Parathyroid adenoma (tissue), 2 donors: Measurements from ENCODE around the gene KREMEN1.

Experiments used
- H2AFZ ChIP-seq: fragments of 300-600 bp; sonication (generic); one replicate; pipeline ENCODE4 v1.7.0; 2017; ENCODE audit warnings: antibody characterized with exemption, mild to moderate bottlenecking
- H3K27ac ChIP-seq: fragments of 300-600 bp; sonication (generic); one replicate; pipeline ENCODE4 v1.7.0; 2017
- H3K27me3 ChIP-seq: fragments of 300-600 bp; sonication (generic); one replicate; pipeline ENCODE4 v1.7.0; 2017; ENCODE audit warnings: low read length; ENCODE audit not compliant: control insufficient read depth, insufficient read depth
- H3K36me3 ChIP-seq: fragments of 300-600 bp; sonication (generic); one replicate; pipeline ENCODE4 v1.7.0; 2017; ENCODE audit warnings: low read length; ENCODE audit not compliant: control insufficient read depth, insufficient read depth
- H3K4me1 ChIP-seq: fragments of 300-600 bp; sonication (generic); one replicate; pipeline ENCODE4 v1.7.0; 2017; ENCODE audit warnings: control low read depth
- H3K4me2 ChIP-seq: fragments of 300-600 bp; sonication (generic); one replicate; pipeline ENCODE4 v1.7.0; 2017; ENCODE audit warnings: low read length
- H3K4me3 ChIP-seq: fragments of 300-600 bp; sonication (generic); one replicate; pipeline ENCODE4 v1.7.0; 2017; ENCODE audit warnings: low read depth, low read length
- H3K79me2 ChIP-seq: fragments of 300-600 bp; sonication (generic); one replicate; pipeline ENCODE4 v1.7.0; 2017; ENCODE audit warnings: control low read depth
- H3K9ac ChIP-seq: fragments of 300-600 bp; sonication (generic); one replicate; pipeline ENCODE4 v1.7.0; 2017; ENCODE audit warnings: mild to moderate bottlenecking
- H3K9me3 ChIP-seq: fragments of 300-600 bp; sonication (generic); one replicate; pipeline ENCODE4 v1.7.0; 2017; ENCODE audit warnings: low read length; ENCODE audit not compliant: control insufficient read depth
- TF ChIP-seq, protein P1 (sequence below): fragments of 300-600 bp; sonication (generic); IDR thresholded peaks from one replicate; pipeline ENCODE4 v1.7.0; 2017; ENCODE audit warnings: antibody characterized with exemption, mild to moderate bottlenecking
- donor health status: primary hyperparathyroidism.

Gene KREMEN1

DNA sequence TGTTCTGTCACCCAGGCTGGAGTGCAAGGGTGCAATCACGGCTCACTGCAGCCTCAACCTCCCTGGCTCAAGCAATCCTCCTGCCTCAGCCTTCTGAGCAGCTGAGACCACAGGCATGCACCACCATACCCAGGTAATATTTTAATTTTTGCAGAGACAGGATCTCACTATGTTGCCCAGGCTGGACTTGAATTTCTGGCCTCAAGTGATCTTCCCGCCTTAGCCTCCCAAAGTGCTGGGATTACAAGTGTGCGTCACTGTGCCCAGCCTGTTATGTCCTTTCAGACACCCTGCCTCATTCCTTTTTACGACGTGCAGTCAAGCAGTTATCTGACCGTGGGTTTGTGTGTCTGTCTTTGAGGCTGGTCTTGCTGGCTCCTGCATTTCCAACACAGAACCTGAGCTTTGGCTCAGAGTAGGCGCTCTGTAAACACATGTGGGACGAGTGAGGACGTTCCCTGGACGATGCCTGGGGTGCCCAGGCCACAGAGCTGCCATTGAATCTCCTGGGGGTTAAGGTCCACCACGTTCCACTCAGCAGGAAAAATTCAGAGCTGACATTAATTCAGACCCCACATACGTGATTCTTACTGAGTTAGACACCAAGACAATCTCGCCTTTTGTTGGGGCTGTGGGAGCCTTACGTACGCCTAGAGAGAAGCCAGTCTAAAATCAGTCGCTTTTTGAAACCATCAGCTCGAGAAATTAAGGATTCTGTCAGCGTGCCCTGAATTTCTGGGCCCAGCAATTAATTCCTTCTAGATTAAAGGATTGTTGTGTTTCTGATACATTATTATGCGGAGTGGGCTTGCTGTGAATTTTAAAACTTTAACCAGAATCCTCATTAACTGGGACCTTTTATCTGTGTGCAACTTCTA is 111.4 kb downstream of the KREMEN1 start:
- Histone ChIP-seq H3K79me2 (no peaks in the 10 kb centered on the region), H3K9me3 (no peaks in the 10 kb centered on the region), H3K4me3 (no peak overlapping the region), H3K36me3 (no peaks in the 10 kb centered on the region), H3K4me1 (no peaks in the 10 kb centered on the region), H3K4me2 (no peak overlapping the region), H2AFZ (no peak overlapping the region), H3K27ac (no peak overlapping the region), H3K9ac (no peak overlapping the region), H3K27me3 (no peaks in the 10 kb centered on the region)
- TF ChIP-seq, protein P1, sequence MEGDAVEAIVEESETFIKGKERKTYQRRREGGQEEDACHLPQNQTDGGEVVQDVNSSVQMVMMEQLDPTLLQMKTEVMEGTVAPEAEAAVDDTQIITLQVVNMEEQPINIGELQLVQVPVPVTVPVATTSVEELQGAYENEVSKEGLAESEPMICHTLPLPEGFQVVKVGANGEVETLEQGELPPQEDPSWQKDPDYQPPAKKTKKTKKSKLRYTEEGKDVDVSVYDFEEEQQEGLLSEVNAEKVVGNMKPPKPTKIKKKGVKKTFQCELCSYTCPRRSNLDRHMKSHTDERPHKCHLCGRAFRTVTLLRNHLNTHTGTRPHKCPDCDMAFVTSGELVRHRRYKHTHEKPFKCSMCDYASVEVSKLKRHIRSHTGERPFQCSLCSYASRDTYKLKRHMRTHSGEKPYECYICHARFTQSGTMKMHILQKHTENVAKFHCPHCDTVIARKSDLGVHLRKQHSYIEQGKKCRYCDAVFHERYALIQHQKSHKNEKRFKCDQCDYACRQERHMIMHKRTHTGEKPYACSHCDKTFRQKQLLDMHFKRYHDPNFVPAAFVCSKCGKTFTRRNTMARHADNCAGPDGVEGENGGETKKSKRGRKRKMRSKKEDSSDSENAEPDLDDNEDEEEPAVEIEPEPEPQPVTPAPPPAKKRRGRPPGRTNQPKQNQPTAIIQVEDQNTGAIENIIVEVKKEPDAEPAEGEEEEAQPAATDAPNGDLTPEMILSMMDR, result no peak

DNA sequence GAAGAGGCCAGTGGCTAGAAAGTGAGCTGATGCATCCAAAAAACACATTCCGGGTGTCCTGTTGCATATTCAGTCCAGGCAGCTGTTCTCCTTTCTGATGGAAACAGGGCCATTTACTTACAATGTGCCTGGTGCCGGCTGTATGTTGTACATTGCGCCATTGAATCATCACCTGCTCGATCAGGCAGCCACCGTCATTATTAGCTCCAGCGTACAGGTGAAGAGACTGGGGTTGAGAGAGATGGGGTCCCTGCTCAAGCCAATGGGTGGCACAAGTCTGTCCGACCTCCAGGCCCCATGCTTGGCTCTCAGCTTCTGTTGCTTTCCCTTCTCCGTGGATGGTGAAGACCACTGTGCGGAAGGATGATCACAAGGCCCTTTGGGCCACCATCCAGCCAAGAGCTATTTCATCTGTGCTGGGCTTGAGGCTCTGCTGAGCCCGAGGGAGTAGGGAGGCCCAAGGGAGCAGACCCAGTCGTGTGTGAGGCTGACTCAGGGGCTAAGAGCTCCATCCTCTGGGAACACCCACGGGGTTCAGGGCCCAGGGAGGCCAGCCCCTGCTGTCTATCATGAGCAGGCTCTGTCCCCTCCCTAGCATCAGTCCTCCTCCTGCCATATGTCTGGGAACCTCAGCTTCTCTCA is 112.1 kb downstream of the KREMEN1 start:
- Histone ChIP-seq H3K9ac (no peak overlapping the region), H3K36me3 (no peaks in the 10 kb centered on the region), H2AFZ (no peak overlapping the region), H3K27me3 (no peaks in the 10 kb centered on the region), H3K4me1 (no peaks in the 10 kb centered on the region), H3K9me3 (no peaks in the 10 kb centered on the region), H3K79me2 (no peaks in the 10 kb centered on the region), H3K4me2 (no peak overlapping the region), H3K4me3 (no peak overlapping the region), H3K27ac (no peak overlapping the region)
- TF ChIP-seq, protein P1, result no peak

DNA sequence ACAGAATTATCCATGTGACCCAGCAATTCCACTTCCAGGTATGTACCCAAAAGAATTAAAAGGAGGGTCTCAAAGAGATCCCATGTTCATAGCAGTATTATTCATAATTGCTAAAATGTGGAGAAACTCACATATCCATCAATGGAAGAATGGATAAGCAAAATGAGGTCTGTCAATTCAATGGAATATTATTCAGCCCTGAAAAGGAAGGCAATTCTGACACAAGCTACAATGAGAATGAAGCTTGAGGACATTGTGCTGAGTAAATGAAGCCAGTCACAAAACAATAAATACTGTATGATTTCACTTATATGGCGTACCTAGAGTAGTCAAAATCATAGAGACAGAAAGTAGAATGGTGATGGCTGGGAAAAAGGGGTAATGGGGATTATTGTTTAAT is 113.5 kb downstream of the KREMEN1 start:
- Histone ChIP-seq H2AFZ (no peak overlapping the region), H3K27ac (no peak overlapping the region), H3K79me2 (no peaks in the 10 kb centered on the region), H3K27me3 (no peaks in the 10 kb centered on the region), H3K4me3 (no peak overlapping the region), H3K4me2 (no peak overlapping the region), H3K9me3 (no peaks in the 10 kb centered on the region), H3K36me3 (no peaks in the 10 kb centered on the region), H3K4me1 (no peaks in the 10 kb centered on the region), H3K9ac (no peak overlapping the region)
- TF ChIP-seq, protein P1, result no peak

DNA sequence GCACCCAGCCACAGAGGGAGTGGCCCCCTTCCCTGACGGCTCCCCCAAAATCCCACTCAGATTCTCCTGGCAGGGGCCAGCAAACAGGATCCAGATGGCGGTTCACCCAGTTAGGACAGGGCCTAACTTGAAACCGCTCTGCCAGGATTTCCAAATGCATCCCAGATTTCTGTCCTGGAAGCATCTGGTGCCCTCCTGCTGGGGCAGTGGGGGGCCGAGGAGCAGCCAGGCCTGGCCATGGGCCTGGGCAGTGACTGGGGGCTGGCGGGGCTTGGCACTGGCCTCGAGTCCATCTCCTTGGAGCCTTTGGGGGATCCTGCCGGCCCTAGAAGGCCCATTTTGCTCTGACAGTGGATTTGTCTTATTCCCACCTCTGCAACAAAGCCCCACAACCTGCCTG is 115.0 kb downstream of the KREMEN1 start:
- no peaks in the 10 kb centered on the region for H3K9me3 ChIP-seq
- no peak overlapping the region for H3K9ac ChIP-seq
- no peaks in the 10 kb centered on the region for H3K4me1 ChIP-seq
- H2AFZ ChIP-seq, result no peak overlapping the region
- H3K4me3 ChIP-seq, result no peak overlapping the region
- TF ChIP-seq, protein P1, result no peak
- H3K27me3 ChIP-seq, result no peaks in the 10 kb centered on the region
- no peaks in the 10 kb centered on the region for H3K36me3 ChIP-seq
- no peak overlapping the region for H3K4me2 ChIP-seq
- H3K79me2 ChIP-seq, result no peaks in the 10 kb centered on the region
- no peak overlapping the region for H3K27ac ChIP-seq
